CD4-positive, alpha-beta T cell (primary cell): ENCODE data around the gene DENND5B. TPM values are rescaled to one million over a fixed set of nuclear protein-coding genes. Genes with fewer than 3 reads are reported as not detected.

ENCODE experiments used
- ATAC-seq: fragments of 200-7000 bp; cut with Tn5 transposase; one replicate; pipeline ENCODE4 v1.10.0; 2022; ENCODE audit warnings: mild to moderate bottlenecking; ENCODE audit not compliant: poor library complexity
- CTCF ChIA-PET: fragments of 350-600 bp; sonication (Branson Sonifier 250); formaldehyde crosslinking; loops from one replicate; lab custom pipeline; 2021; ENCODE audit warnings: antibody characterized with exemption, inconsistent platforms; lab: Charles Lee
- POLR2A ChIA-PET: fragments of 350-600 bp; sonication (Branson Sonifier 250); formaldehyde crosslinking; loops from one replicate; lab custom pipeline; 2021; ENCODE audit warnings: antibody characterized with exemption, inconsistent platforms; lab: Charles Lee
- DNase-seq, 14 experiments: peaks; one replicate each; pipeline ENCODE4 v3.0.0-alpha.2; 2013 to 2020; ENCODE audit warnings: mixed read lengths in 2 of 14
- H3K27ac ChIP-seq, 2 donors: one replicate each; pipeline versions ENCODE4 v1.5.1 to v1.7.0; 2013; ENCODE audit warnings: low read length in 2 of 2, low read depth in 1 of 2, mild to moderate bottlenecking in 1 of 2
- H3K27me3 ChIP-seq, 2 experiments: 1 replicate in 1 of 2; 2 replicates in 1 of 2; pipeline versions ENCODE4 v1.6.1 to v1.7.0; 2013; ENCODE audit warnings: low read length in 2 of 2, control low read depth in 1 of 2, mild to moderate bottlenecking in 1 of 2, moderate library complexity in 1 of 2; ENCODE audit not compliant: insufficient read depth in 2 of 2, control insufficient read depth in 1 of 2
- H3K36me3 ChIP-seq: one replicate; pipeline ENCODE4 v1.6.1; 2013; ENCODE audit warnings: low read length, control low read depth; ENCODE audit not compliant: insufficient read depth
- H3K4me1 ChIP-seq: one replicate; pipeline ENCODE4 v1.6.1; 2013; ENCODE audit warnings: low read length, control low read depth; ENCODE audit not compliant: insufficient read depth
- H3K4me3 ChIP-seq: one replicate; pipeline ENCODE4 v1.5.1; 2013; ENCODE audit warnings: mild to moderate bottlenecking, low read length, moderate library complexity
- H3K9me3 ChIP-seq, 2 experiments: 1 replicate in 1 of 2; 2 replicates in 1 of 2; pipeline versions ENCODE4 v1.6.1 to v1.7.0; 2013; ENCODE audit warnings: low read length in 2 of 2, mild to moderate bottlenecking in 2 of 2, control low read depth in 1 of 2, moderate library complexity in 1 of 2; ENCODE audit not compliant: control insufficient read depth in 1 of 2, insufficient read depth in 1 of 2
- H3K27ac Mint-ChIP-seq: one replicate; pipeline ENCODE4 v1.8.0; 2020; ENCODE audit warnings: mixed read lengths
- H3K27me3 Mint-ChIP-seq: one replicate; pipeline ENCODE4 v1.8.0; 2021; ENCODE audit warnings: mixed read lengths
- H3K36me3 Mint-ChIP-seq: one replicate; pipeline ENCODE4 v1.8.0; 2021; ENCODE audit warnings: low read depth, mixed read lengths
- H3K4me1 Mint-ChIP-seq: one replicate; pipeline ENCODE4 v1.8.0; 2021; ENCODE audit warnings: low read depth, mixed read lengths
- H3K4me3 Mint-ChIP-seq: one replicate; pipeline ENCODE4 v1.8.0; 2020; ENCODE audit warnings: mild to moderate bottlenecking, mixed read lengths
- H3K9me3 Mint-ChIP-seq: one replicate; pipeline ENCODE4 v1.8.0; 2020; ENCODE audit warnings: mixed read lengths
- CTCF ChIP-seq: fragments of 200-600 bp; IDR thresholded peaks from one replicate; pipeline ENCODE4 v1.8.0; 2022; ENCODE audit warnings: antibody characterized with exemption, mild to moderate bottlenecking
- intact Hi-C, 2 experiments: fragments of 100-400 bp; cut with DNase I in 1 of 2; cut with micrococcal nuclease in 1 of 2; formaldehyde crosslinking; loops; one replicate each; pipeline versions ENCODE4 v1.15.1 to v1.9.0; 2023 to 2025; cut with DNase I, micrococcal nuclease
- total RNA-seq, 174 experiments: library from RNA in 2 of 174; stranded (reverse) in 2 of 174; gene quantifications; one replicate each; pipeline ENCODE4 v1.2.3 and lab custom pipeline; 2021 to 2026

The DENND5B gene
- total RNA-seq, 2 experiments from 2014 or later: 0.22 to 0.25 TPM

- Histone ChIP-seq H3K4me3 (no peak overlapping the region), H3K27me3 (no peaks in the 10 kb centered on the region), H3K4me1 (no peaks in the 10 kb centered on the region), H3K9me3 (peaks cover 0 to 4% of the 10 kb centered on the region in 2 experiments), H3K27ac (no peak overlapping the region), H3K36me3 (no peaks in the 10 kb centered on the region)
- DNase-seq (no peak), ATAC-seq (no peak)
- H3K36me3 Mint-ChIP-seq: no peaks in the 10 kb centered on the region
- CTCF ChIA-PET: no interaction called here
- H3K4me1 Mint-ChIP-seq: no peaks in the 10 kb centered on the region
- TF ChIP-seq CTCF: no peak
- no peak overlapping the region for H3K27ac Mint-ChIP-seq
- H3K9me3 Mint-ChIP-seq: no peaks in the 10 kb centered on the region
- H3K4me3 Mint-ChIP-seq: no peak overlapping the region
- POLR2A ChIA-PET: no interaction called here
- intact Hi-C loops: no loop called here
- no peaks in the 10 kb centered on the region for H3K27me3 Mint-ChIP-seq
Measured at GRCh38 chr12:31465002-31465401, 125.9 kb downstream of the DENND5B start.

GRCh38 chr12:31460024-31460423 is 130.9 kb downstream of the DENND5B start:
- no peak for DNase-seq
- intact Hi-C loops: no loop called here
- Histone ChIP-seq H3K27ac (no peak overlapping the region), H3K9me3 (no peaks in the 10 kb centered on the region), H3K27me3 (no peaks in the 10 kb centered on the region), H3K4me1 (no peaks in the 10 kb centered on the region), H3K36me3 (no peaks in the 10 kb centered on the region), H3K4me3 (no peak overlapping the region)
- H3K36me3 Mint-ChIP-seq: no peaks in the 10 kb centered on the region
- H3K27ac Mint-ChIP-seq: no peak overlapping the region
- no peak overlapping the region for H3K4me3 Mint-ChIP-seq
- no peak for ATAC-seq
- H3K27me3 Mint-ChIP-seq: no peaks in the 10 kb centered on the region
- no peaks in the 10 kb centered on the region for H3K9me3 Mint-ChIP-seq
- H3K4me1 Mint-ChIP-seq: no peaks in the 10 kb centered on the region
- CTCF ChIA-PET: no interaction called here
- POLR2A ChIA-PET: no interaction called here
- TF ChIP-seq CTCF: no peak

GRCh38 chr12:31456562-31456961 is 134.4 kb downstream of the DENND5B start:
- no peaks in the 10 kb centered on the region for H3K27me3 ChIP-seq
- Mint-ChIP-seq H3K27me3 (no peaks in the 10 kb centered on the region), H3K4me3 (no peak overlapping the region), H3K9me3 (no peaks in the 10 kb centered on the region), H3K4me1 (no peaks in the 10 kb centered on the region), H3K27ac (no peak overlapping the region), H3K36me3 (no peaks in the 10 kb centered on the region)
- H3K36me3 ChIP-seq: no peaks in the 10 kb centered on the region
- ChIA-PET CTCF (no interaction called here), POLR2A (no interaction called here)
- no peak for TF ChIP-seq CTCF
- H3K9me3 ChIP-seq: no peaks in the 10 kb centered on the region
- H3K4me3 ChIP-seq: no peak overlapping the region
- intact Hi-C loops: no loop called here
- no peaks in the 10 kb centered on the region for H3K4me1 ChIP-seq
- ATAC-seq: no peak
- H3K27ac ChIP-seq: no peak overlapping the region
- DNase-seq: no peak
